DOHH2 (cell line): Measurements from ENCODE around the gene KRTAP9-7.
"Not testable (repeated sequence)": the region's sequence is repeated elsewhere in the genome, so short reads cannot be mapped to it uniquely, and the experiment has no call there.

Experiments
- H3F3A ChIP-seq: fragments of 200-600 bp; sonication (generic), shearing (Covaris generic); 2 replicates; pipeline ENCODE4 v1.6.0; 2016; ENCODE audit warnings: antibody characterized with exemption, mild to moderate bottlenecking; ENCODE audit not compliant: control insufficient read depth, insufficient read depth
- H3K27ac ChIP-seq: fragments of 200-600 bp; sonication (generic); 2 replicates; pipeline ENCODE4 v1.5.1; 2014; ENCODE audit warnings: low read depth, mild to moderate bottlenecking, low read length, moderate library complexity
- H3K27me3 ChIP-seq: fragments of 200-600 bp; sonication (generic); 2 replicates; pipeline ENCODE4 v1.6.1; 2014; ENCODE audit warnings: mild to moderate bottlenecking, low read length, mixed read lengths; ENCODE audit not compliant: control insufficient read depth
- H3K36me3 ChIP-seq: fragments of 200-600 bp; sonication (generic); 2 replicates; pipeline ENCODE4 v1.6.1; 2014; ENCODE audit warnings: mild to moderate bottlenecking, low read length, moderate library complexity, mixed read lengths; ENCODE audit not compliant: control insufficient read depth
- H3K4me1 ChIP-seq: fragments of 200-600 bp; sonication (generic); 2 replicates; pipeline ENCODE4 v1.6.1; 2014; ENCODE audit warnings: mild to moderate bottlenecking, low read length, mixed read lengths; ENCODE audit not compliant: control insufficient read depth
- H3K4me2 ChIP-seq: fragments of 200-600 bp; sonication (generic); 2 replicates; pipeline ENCODE4 v1.6.0; 2014; ENCODE audit warnings: mild to moderate bottlenecking, low read length, moderate library complexity
- H3K4me3 ChIP-seq: fragments of 200-600 bp; sonication (generic); 2 replicates; pipeline ENCODE4 v1.5.1; 2014; ENCODE audit warnings: mild to moderate bottlenecking, low read length, mixed read lengths
- H3K79me2 ChIP-seq: fragments of 200-600 bp; sonication (generic); 2 replicates; pipeline ENCODE4 v1.6.1; 2014; ENCODE audit warnings: mild to moderate bottlenecking, low read length, mixed read lengths; ENCODE audit not compliant: control insufficient read depth
- H3K9me2 ChIP-seq: fragments of 200-600 bp; sonication (generic); replicated peaks from 2 replicates; pipeline ENCODE4 v1.6.1; 2014; ENCODE audit warnings: mild to moderate bottlenecking, low read length, mixed read lengths; ENCODE audit not compliant: control insufficient read depth
- H3K9me3 ChIP-seq: fragments of 200-600 bp; sonication (generic); 2 replicates; pipeline ENCODE4 v1.6.1; 2014; ENCODE audit warnings: antibody characterized with exemption, low read length, mixed read lengths; ENCODE audit not compliant: control insufficient read depth, insufficient read depth
- H4K20me1 ChIP-seq: fragments of 200-600 bp; sonication (generic); 2 replicates; pipeline ENCODE4 v1.6.0; 2014; ENCODE audit warnings: low read depth, mild to moderate bottlenecking, antibody characterized with exemption, low read length, moderate library complexity; ENCODE audit not compliant: control insufficient read depth, insufficient read depth
- EZH2phosphoT487 ChIP-seq: fragments of 200-600 bp; sonication (generic); IDR thresholded peaks from 2 replicates; pipeline ENCODE4 v1.6.1; 2017; ENCODE audit warnings: borderline replicate concordance, mild to moderate bottlenecking, antibody characterized with exemption, low read length, moderate library complexity, mixed read lengths
- TF ChIP-seq, protein P1 (sequence below): fragments of 200-600 bp; sonication (generic); IDR thresholded peaks from one replicate; pipeline ENCODE4 v1.5.1; 2014; ENCODE audit warnings: antibody characterized with exemption, mild to moderate bottlenecking, low read depth, low read length; ENCODE audit not compliant: poor library complexity, severe bottlenecking

Gene KRTAP9-7, protein sequence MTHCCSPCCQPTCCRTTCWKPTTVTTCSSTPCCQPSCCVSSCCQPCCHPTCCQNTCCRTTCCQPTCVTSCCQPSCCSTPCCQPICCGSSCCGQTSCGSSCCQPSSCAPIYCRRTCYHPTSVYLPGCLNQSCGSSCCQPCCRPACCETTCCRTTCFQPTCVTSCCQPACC

DNA sequence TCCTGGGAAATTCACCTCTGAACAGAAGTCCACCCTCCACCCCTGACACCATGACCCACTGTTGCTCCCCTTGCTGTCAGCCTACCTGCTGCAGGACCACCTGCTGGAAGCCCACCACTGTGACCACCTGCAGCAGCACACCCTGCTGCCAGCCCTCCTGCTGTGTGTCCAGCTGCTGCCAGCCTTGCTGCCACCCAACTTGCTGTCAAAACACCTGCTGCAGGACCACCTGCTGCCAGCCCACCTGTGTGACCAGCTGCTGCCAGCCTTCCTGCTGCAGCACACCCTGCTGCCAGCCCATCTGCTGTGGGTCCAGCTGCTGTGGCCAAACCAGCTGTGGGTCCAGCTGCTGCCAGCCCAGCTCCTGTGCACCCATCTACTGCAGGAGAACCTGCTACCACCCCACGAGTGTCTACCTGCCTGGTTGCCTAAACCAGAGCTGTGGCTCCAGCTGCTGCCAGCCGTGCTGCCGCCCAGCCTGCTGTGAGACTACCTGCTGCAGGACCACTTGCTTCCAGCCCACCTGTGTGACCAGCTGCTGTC, at the start of gene KRTAP9-7:
KRTAP9-7 (plus strand) TSS at position 51 of the 543 bp plus-strand sequence; CDS start at position 51, 0 bp downstream.
- not testable (repeated sequence) for H3K4me3 ChIP-seq, H3K27ac ChIP-seq, H3K9me2 ChIP-seq, H3K9me3 ChIP-seq, H3K4me2 ChIP-seq, H3K4me1 ChIP-seq, H3K79me2 ChIP-seq, H3F3A ChIP-seq, H3K36me3 ChIP-seq, H4K20me1 ChIP-seq
- peaks cover 31% of the 10 kb centered on the region for H3K27me3 ChIP-seq

DNA sequence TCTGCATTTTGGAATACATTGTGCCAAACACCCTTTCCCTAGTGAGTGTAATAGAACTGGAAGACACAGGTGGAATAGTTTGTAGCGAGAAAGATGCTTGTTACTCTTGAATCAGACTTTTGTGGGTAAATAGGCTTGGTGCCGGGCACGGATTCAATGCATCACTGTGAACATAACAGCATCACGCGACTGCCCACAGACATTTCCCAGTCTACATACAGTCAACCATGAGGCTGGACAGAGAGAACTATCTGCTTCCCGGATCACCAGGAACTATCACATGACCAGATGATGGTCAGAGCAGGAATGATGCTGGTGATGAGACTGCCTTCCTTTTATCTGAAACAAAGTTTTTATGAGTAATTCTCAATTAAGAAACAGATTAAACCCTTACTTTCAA, 49.4 kb upstream of the KRTAP9-7 start:
- H3K79me2 ChIP-seq = no peaks in the 10 kb centered on the region
- H3K4me1 ChIP-seq = no peaks in the 10 kb centered on the region
- no peaks in the 10 kb centered on the region for H3K9me2 ChIP-seq
- no peak overlapping the region for H3K4me2 ChIP-seq
- H3F3A ChIP-seq = no peaks in the 10 kb centered on the region
- no peaks in the 10 kb centered on the region for H3K36me3 ChIP-seq
- no peak overlapping the region for H3K27ac ChIP-seq
- H4K20me1 ChIP-seq = no peaks in the 10 kb centered on the region
- no peak overlapping the region for H3K4me3 ChIP-seq
- TF ChIP-seq, protein P1, sequence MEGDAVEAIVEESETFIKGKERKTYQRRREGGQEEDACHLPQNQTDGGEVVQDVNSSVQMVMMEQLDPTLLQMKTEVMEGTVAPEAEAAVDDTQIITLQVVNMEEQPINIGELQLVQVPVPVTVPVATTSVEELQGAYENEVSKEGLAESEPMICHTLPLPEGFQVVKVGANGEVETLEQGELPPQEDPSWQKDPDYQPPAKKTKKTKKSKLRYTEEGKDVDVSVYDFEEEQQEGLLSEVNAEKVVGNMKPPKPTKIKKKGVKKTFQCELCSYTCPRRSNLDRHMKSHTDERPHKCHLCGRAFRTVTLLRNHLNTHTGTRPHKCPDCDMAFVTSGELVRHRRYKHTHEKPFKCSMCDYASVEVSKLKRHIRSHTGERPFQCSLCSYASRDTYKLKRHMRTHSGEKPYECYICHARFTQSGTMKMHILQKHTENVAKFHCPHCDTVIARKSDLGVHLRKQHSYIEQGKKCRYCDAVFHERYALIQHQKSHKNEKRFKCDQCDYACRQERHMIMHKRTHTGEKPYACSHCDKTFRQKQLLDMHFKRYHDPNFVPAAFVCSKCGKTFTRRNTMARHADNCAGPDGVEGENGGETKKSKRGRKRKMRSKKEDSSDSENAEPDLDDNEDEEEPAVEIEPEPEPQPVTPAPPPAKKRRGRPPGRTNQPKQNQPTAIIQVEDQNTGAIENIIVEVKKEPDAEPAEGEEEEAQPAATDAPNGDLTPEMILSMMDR = no peak
- no peak for TF ChIP-seq EZH2phosphoT487
- peaks cover 3% of the 10 kb centered on the region; the same call in 1 of the 2 replicates for H3K27me3 ChIP-seq
- no peaks in the 10 kb centered on the region for H3K9me3 ChIP-seq

DNA sequence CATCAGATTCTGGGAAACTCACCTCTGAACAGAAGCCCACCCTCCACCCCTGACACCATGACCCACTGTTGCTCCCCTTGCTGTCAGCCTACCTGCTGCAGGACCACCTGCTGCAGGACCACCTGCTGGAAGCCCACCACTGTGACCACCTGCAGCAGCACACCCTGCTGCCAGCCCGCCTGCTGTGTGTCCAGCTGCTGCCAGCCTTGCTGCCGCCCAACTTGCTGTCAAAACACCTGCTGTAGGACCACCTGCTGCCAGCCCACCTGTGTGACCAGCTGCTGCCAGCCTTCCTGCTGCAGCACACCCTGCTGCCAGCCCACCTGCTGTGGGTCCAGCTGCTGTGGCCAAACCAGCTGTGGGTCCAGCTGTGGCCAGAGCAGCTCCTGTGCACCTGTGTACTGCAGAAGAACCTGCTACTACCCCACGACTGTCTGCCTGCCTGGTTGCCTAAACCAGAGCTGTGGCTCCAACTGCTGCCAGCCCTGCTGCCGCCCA, 48.9 kb upstream of the KRTAP9-7 start, which contains the start of gene KRTAP9-2:
KRTAP9-2 (plus strand) TSS at position 51 of the 498 bp plus-strand sequence; CDS start at position 58, 7 bp downstream.
- H3K27ac ChIP-seq, H3F3A ChIP-seq, H3K9me3 ChIP-seq, H3K4me2 ChIP-seq, H3K4me1 ChIP-seq, H3K79me2 ChIP-seq, H3K4me3 ChIP-seq, H3K9me2 ChIP-seq, H3K27me3 ChIP-seq, H3K36me3 ChIP-seq, H4K20me1 ChIP-seq: not testable (repeated sequence)

DNA sequence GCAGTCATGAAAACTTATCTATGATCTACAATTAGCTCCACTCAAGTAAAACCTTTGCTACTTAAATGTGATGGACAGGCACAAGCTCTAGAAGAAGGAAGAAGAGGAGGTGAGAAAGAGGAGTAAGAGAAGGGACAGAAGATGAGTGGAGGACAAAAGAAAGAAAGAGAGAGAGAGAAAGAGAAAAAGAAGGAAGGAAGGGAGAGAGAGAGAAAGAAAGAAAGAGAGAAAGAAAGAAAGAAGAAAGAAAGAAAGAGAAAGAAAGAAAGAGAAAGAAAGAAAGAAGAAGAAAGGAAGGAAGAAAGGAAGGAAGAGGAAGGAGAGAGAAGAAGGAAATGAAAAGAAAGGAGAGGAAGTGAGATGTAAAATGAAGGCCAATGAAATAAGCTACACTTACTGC, 45.4 kb upstream of the KRTAP9-7 start:
- no peak overlapping the region for H3K4me2 ChIP-seq
- no peak for TF ChIP-seq EZH2phosphoT487
- TF ChIP-seq, protein P1 = no peak
- no peaks in the 10 kb centered on the region for H3K36me3 ChIP-seq
- H3K79me2 ChIP-seq = no peaks in the 10 kb centered on the region
- H3F3A ChIP-seq = no peaks in the 10 kb centered on the region
- H3K9me2 ChIP-seq = no peaks in the 10 kb centered on the region
- no peaks in the 10 kb centered on the region for H3K9me3 ChIP-seq
- no peak overlapping the region for H3K27ac ChIP-seq
- peaks cover 3% of the 10 kb centered on the region for H3K27me3 ChIP-seq
- H3K4me1 ChIP-seq = no peaks in the 10 kb centered on the region
- H4K20me1 ChIP-seq = no peaks in the 10 kb centered on the region
- H3K4me3 ChIP-seq = no peak overlapping the region
